ENCODE results near the gene CABP1.
"Not testable (repeated sequence)": the region's sequence is repeated elsewhere in the genome, so short reads cannot be mapped to it uniquely, and the experiment has no call there.

CABP1 gene

GRCh38 chr12:120668091-120668867, 27.9 kb downstream of the CABP1 start:
- no peak for DNase-seq (ENCODE audit: low read depth)

- DNase-seq (ENCODE audit: low read depth): no peak
Observed at GRCh38 chr12:120668868-120669840, 28.7 kb downstream of the CABP1 start.

GRCh38 chr12:120670237-120670636, 29.8 kb downstream of the CABP1 start:
- DNase-seq (ENCODE audit: low read depth): not testable (repeated sequence)

DNA sequence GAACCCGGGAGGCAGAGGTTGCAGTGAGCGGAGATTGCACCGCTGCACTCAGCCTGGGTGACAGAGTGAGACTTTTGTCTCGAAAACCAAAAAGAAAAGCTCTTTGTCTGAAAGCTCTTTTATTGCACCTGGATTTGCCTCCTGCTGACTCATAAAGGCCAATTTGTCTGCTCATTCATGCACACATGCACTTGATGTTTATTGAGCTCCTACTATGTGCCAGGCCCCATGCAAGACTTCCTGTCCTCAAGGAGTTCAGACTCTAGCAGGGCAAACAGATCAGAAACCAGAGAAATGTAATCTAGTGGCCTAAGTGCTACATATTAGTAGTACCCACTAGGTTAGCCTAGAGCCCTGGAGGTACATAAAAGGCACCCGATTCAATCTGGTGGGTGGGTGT, 30.2 kb downstream of the CABP1 start:
- no peak for DNase-seq (ENCODE audit: low read depth)

GRCh38 chr12:120674097-120674636, 33.7 kb downstream of the CABP1 start:
- no peak for DNase-seq (ENCODE audit: low read depth)

DNA sequence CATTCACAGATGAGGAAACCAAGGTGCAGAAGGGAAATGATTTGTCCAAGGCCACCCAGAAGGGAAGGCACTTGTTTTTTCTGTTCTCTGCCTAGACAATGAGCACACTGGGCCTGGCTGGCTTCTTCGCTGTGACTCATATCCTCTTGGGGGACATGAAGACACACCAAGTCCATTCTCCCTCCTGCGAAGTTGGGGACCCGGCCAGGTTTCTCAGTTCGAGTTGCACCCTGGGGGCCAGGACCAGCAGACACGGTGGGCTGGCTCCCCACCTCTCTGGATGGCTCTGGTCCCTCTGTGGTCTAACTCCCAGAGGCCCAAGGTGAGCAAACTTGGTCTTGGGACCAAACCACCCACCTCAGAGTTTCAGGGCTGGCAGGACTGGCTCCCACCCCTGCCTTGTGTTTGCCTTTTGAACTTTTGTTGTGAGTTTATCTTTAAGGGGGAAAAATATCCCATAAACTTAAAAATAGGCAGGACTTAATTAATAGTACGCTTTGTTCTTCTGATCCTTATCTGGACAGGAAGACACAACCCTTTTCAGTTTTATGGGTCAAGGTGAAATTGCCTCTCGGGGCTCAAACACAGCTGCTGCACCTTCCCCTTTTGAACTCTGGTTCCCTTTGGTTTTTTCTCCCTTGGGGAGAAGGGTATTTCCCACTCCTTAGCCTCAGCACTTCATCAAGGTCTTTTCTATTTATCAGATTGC, 37.5 kb downstream of the CABP1 start:
- no peak for DNase-seq (ENCODE audit: low read depth)

DNA sequence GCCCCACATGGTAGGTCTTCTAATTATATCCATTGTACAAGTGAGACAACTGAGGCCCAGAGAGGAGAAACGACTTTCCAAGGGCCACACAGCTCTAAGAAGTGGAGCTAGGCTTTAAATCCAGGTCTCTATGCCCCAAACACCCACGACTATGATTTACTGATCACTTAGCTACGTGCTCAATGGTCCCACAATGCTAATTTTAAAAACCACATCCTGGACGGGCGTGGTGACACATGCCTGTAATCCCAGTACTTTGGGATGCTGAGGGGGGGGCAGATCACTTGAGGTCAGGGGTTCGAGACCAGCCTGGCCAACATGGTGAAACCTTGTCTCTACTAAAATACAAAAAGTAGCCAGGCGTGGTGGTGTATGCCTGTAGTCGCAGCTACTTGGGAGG, 38.1 kb downstream of the CABP1 start:
- DNase-seq (ENCODE audit: low read depth): no peak

DNA sequence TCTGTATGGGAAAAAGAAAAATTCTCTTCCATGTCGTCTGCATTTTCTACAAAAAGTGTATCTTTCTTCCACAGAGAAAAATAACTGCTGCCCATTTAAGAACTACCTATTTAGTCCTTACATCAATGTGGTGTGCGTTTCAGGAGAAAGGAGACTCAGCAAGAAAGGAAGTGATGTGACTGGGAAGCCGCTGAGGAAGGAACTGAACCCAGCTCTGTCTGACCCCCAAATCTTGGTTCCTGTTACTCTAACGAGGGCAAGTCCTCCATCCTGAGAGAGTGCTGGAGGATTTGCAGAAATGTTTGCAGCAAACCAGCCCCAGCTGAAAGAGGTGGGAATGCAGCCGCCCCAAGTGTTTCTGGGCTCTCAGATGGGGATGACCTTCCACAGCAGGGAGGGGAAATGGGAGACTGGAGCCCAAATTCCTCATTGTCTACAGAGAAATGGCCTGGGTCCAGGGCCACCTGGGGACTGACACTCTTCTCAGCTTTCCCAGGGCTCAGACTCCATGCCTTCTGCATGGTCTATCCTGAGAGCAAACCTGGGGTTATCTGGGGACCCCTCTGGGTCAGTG, 39.8 kb downstream of the CABP1 start:
- DNase-seq (ENCODE audit: low read depth): no peak

DNA sequence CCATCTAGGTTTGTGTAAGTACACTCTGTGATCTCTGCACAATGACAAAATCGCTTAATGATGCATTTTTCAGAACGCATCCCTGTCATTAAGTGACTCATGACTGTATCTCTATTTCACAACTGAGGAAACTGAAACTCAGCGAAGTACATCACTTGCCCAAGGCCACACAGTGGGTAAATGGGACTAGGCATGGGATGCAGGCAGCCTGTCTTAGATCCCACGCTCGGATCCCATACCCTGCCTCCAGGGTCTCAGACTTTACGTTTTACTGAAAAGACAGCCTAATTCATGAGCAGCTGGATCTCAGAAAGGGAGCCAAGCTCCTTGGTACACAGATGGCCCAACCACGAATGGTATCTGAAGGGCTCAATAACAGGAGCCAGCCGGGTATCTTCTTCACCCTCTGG, 44.1 kb downstream of the CABP1 start:
- no peak for DNase-seq (ENCODE audit: low read depth)

DNA sequence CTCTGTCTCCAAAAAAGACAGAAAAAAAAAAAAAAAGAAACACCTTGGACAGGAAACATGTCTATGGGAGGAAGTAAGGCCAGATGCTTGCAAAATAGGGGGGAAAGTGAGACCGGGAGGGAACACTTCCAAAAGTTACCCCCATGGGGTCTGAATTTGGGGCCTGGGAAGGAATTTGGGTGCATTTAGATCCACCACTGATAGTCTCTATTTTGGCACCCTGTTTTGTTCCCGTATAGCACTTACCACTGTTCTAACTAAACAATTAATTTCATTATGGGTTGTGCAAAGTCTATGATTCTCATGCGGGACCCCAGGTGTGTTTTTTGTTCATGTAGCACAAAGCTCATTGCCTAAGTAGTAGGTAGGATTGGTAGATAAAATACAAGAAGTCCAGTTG, 45.1 kb downstream of the CABP1 start:
- no peak for DNase-seq (ENCODE audit: low read depth)

- DNase-seq (ENCODE audit: low read depth): peak; percentile 92
Observed at GRCh38 chr12:120686151-120686689, 45.8 kb downstream of the CABP1 start.

DNA sequence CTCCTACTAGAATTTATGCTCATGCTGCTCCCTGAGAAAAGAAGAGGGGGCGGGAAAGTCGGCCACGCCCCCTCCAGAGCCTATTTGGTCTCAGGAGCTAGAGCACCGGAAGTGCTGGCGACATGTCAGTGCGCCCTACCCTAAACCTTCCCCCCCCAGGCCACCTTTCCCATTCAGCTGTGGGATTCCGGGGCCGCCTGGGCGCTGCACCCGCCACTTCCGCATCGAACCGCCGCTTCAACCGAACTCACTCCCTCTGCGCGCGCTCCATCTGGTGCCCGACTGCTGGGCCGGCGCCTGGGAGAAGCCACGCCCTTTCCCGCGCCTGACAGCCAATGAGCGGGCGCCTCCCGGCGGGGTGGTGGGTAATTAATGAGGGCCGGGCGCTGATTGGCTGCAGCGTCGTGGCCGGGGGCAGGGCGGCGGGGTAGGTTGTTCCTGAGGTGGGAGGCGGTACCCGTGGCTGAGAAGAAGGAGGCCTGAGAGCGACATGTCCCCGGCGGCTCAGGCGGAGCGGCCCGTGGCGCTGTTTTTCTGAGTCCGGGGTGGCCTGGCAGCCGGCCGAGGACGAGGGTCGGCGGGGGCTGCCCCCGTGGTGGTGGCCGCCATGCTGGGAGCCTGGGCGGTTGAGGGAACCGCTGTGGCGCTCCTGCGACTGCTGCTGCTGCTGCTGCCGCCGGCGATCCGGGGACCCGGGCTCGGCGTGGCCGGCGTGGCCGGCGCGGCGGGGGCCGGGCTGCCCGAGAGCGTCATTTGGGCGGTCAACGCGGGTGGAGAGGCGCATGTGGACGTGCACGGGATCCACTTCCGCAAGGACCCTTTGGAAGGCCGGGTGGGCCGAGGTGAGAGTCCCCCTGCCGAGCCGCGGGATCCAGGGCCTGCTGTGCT, 46.5 kb downstream of the CABP1 start, which contains the start of gene MLEC:
MLEC (plus strand) TSS at position 460 of the 888 bp plus-strand sequence; CDS start at position 608, 148 bp downstream.
- DNase-seq (ENCODE audit: low read depth): peak; percentile 90

DNA sequence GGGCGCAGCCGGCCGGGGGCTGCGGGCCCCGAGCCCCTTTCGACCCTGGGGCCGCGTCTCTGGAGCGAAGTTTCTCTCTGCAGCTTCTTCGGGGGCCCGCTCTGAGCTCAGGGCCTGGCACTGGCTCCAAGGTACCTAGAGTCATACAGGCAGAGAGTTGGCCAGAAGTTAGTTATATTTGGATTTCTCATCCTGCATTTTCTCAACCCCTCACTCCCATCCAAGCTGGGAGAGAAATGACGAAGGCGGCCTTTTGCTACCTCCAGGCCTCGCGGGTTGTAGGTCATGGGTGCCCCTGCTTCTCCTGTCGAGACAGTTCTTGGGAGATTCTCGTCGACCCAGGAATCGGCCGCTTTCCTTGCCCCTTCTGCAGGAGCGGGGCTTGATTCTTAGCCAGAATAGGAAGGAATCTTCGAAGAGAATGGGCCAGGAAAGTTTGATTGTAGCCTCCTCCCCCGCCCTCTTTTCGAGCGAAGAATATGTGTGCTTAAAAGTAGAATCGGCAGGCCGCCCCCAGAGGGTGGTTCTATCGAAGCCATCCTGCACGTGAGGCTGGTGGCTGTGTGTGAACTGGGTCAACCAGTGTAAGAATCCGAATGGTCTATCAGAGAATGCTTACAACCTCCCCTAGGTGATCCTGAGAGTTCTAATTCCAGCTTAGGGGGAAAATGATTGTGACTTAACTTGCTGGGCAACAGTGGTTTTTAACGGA, 47.3 kb downstream of the CABP1 start:
- DNase-seq (ENCODE audit: low read depth): no peak

DNA sequence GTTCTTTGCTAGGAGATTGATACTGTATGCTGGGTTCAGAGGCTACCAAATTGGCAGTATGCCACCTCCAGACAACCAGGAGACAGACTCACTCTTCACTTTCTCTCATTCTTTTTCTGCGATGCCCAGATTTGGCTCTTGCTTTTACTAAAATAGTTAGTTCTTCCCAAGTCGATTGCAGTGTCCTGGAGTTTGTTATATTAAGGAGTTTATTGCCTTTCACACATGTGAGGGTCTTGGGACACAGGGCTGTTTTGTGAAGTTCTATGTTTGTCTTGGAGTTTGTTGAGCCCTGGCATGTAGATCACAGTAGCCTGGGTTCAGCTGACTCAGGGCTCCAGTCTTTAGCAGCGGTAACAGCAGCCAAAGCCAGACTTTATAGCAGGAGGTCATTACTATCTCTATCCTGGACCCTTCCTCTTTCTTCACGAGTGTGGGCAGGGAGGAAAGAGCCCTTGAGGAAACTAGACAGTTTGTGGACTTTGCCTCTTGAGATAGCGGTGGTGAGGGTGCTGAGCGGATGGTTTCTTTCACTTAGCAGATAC, 48.2 kb downstream of the CABP1 start:
- no peak for DNase-seq (ENCODE audit: low read depth)

GRCh38 chr12:120689397-120690082, 49.1 kb downstream of the CABP1 start:
- DNase-seq (ENCODE audit: low read depth): no peak

GRCh38 chr12:120690083-120690450, 49.6 kb downstream of the CABP1 start:
- no peak for DNase-seq (ENCODE audit: low read depth)

DNA sequence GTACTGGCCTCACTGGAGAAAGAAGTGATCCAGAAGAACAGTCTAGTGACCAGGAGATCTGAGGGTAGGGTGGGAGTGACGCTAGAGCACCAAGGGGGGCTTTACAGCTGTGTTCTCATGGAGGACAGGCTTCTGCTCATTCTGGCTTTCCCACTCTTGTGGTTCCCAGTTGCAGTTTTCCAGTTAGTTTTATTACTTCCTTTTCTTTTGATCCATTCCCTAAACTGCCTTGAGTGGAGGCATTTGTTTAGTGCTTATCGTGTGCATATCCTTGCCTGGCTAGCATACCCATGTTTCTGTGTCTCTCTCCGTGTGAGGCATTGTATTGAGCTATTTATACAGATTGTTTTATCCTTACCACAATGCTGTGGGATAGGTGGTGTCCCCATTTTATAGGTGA, 50.6 kb downstream of the CABP1 start:
- DNase-seq (ENCODE audit: low read depth): no peak

GRCh38 chr12:120692524-120693033, 52.2 kb downstream of the CABP1 start:
- no peak for DNase-seq (ENCODE audit: low read depth)

DNA sequence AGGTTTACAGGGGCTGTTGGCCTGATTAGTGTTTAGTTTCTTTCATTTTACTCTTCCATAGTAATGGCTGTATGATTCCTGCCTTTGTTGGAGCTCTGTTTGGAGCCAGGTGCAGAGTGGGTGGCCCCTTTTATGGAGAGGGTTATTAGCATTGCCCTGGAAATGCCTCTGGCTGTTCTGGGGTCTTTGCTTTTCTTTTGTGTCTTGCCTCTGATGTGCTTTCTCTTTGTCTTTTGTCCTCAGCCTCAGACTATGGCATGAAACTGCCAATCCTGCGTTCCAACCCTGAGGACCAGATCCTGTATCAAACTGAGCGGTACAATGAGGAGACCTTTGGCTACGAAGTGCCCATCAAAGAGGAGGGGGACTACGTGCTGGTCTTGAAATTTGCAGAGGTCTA, 53.4 kb downstream of the CABP1 start:
- DNase-seq (ENCODE audit: low read depth): no peak
